Upper lobe of left lung (tissue), 6 donors: ENCODE data around the gene FOLR1. TPM values are rescaled to one million over a fixed set of nuclear protein-coding genes. Genes with fewer than 3 reads are reported as not detected.
A peak's percentile ranks its signal among the peaks of the same experiment; 100 is the strongest.
"Not testable (repeated sequence)": the region's sequence is repeated elsewhere in the genome, so short reads cannot be mapped to it uniquely, and the experiment has no call there.

Experiments used
- ATAC-seq, 2 donors: fragments of 200-7000 bp; cut with Tn5 transposase; one replicate each; pipeline ENCODE4 v1.9.1; 2022; ENCODE audit warnings: mild to moderate bottlenecking in 2 of 2, moderate library complexity in 2 of 2; ENCODE audit not compliant: low FRiP score in 2 of 2
- DNase-seq, 2 donors: peaks; one replicate each; pipeline ENCODE4 v3.0.0-alpha.2; 2019 to 2020
- H3K27ac ChIP-seq, 4 donors: fragments of 200-600 bp; sonication (generic); one replicate each; pipeline ENCODE4 v1.5.1; 2016 to 2019
- H3K27me3 ChIP-seq, 4 donors: fragments of 200-600 bp; sonication (generic); one replicate each; pipeline ENCODE4 v1.5.1; 2017 to 2019
- H3K36me3 ChIP-seq, 4 donors: fragments of 200-600 bp; sonication (generic); one replicate each; pipeline ENCODE4 v1.5.1; 2016 to 2019
- H3K4me1 ChIP-seq, 4 donors: fragments of 200-600 bp; sonication (generic); one replicate each; pipeline ENCODE4 v1.5.1; 2018 to 2019
- H3K4me3 ChIP-seq, 4 donors: fragments of 200-600 bp; sonication (generic); one replicate each; pipeline ENCODE4 v1.5.1; 2017 to 2019; ENCODE audit warnings: mild to moderate bottlenecking in 2 of 4, moderate library complexity in 1 of 4
- H3K9me3 ChIP-seq, 4 donors: fragments of 200-600 bp; sonication (generic); one replicate each; pipeline ENCODE4 v1.5.1; 2018 to 2019
- EP300 ChIP-seq, 4 donors: sonication (generic); formaldehyde crosslinking; IDR thresholded peaks; one replicate each; pipeline ENCODE4 v1.5.1; 2017; ENCODE audit warnings: antibody characterized with exemption in 4 of 4, control low read depth in 2 of 4
- POLR2A ChIP-seq, 4 donors: fragments of 450-650 bp; IDR thresholded peaks; one replicate each; pipeline ENCODE4 v1.5.1; 2016 to 2017; ENCODE audit warnings: antibody characterized with exemption in 4 of 4, mild to moderate bottlenecking in 2 of 4
- POLR2AphosphoS5 ChIP-seq, 2 donors: sonication (generic); formaldehyde crosslinking; IDR thresholded peaks; one replicate each; pipeline ENCODE4 v1.5.1; 2017; ENCODE audit warnings: antibody characterized with exemption in 2 of 2
- WGBS, 2 donors: methylation state at CpG; one replicate each; pipeline ENCODE4 v1.1.5; 2017 to 2018; 5-methylcytosine and 5-hydroxymethylcytosine counted together
- total RNA-seq, 6 donors: library from RNA; depleted of rRNA in 4 of 6; stranded (reverse); fragments of >200 nt in 4 of 6; gene quantifications; one replicate each; pipeline versions ENCODE4 v1.1.0 to v1.2.1, GENCODE V29; 2016 to 2021
- TF ChIP-seq, protein P1 (sequence below), 6 experiments: fragments of 450-650 bp in 4 of 6; fragments of 200-600 bp in 2 of 6; sonication (generic) in 2 of 6; IDR thresholded peaks; one replicate each; pipeline ENCODE4 v1.5.1; 2016 to 2019; ENCODE audit warnings: antibody characterized with exemption in 6 of 6
- donor health status: DM: no; HTN: no; CAD: no; lungs with moderate emphysema.
- donor health status: DM: no; HTN: yes; CAD: no; lungs with severe emphysema.

FOLR1 gene
- total RNA-seq: 100 to 1,000 TPM; 132 to 523 (median 171) TPM

DNA sequence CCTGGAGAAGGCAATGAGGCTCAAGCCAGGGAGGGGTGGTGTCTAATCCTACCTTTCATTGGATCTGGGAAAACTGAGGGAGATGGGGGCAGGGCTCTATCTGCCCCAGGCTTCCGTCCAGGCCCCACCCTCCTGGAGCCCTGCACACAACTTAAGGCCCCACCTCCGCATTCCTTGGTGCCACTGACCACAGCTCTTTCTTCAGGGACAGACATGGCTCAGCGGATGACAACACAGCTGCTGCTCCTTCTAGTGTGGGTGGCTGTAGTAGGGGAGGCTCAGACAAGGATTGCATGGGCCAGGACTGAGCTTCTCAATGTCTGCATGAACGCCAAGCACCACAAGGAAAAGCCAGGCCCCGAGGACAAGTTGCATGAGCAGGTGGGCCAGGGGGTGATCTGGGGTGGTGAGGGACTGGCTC is at the start of gene FOLR1:
FOLR1 (plus strand) TSS at position 180 of the 421 bp plus-strand sequence; CDS start at position 214, 34 bp downstream.
- Histone ChIP-seq H3K4me3 (peak within 1 kb of the TSS in 3 of 4 donors; percentile 14 to 34 (median 33)), H3K36me3 (no peaks in the 10 kb centered on the region), H3K27me3 (no peaks in the 10 kb centered on the region), H3K4me1 (peaks cover 0 to 25% (median 6%) of the 10 kb centered on the region in 4 donors), H3K27ac (peak within 1 kb of the TSS; percentile 42 to 75 (median 64)), H3K9me3 (no peaks in the 10 kb centered on the region)
- TF ChIP-seq, protein P1, sequence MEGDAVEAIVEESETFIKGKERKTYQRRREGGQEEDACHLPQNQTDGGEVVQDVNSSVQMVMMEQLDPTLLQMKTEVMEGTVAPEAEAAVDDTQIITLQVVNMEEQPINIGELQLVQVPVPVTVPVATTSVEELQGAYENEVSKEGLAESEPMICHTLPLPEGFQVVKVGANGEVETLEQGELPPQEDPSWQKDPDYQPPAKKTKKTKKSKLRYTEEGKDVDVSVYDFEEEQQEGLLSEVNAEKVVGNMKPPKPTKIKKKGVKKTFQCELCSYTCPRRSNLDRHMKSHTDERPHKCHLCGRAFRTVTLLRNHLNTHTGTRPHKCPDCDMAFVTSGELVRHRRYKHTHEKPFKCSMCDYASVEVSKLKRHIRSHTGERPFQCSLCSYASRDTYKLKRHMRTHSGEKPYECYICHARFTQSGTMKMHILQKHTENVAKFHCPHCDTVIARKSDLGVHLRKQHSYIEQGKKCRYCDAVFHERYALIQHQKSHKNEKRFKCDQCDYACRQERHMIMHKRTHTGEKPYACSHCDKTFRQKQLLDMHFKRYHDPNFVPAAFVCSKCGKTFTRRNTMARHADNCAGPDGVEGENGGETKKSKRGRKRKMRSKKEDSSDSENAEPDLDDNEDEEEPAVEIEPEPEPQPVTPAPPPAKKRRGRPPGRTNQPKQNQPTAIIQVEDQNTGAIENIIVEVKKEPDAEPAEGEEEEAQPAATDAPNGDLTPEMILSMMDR (IDR thresholded peaks at IDR 0.05): no peak
- TF ChIP-seq POLR2A (IDR thresholded peaks at IDR 0.05): peak in 2 of 4 donors; percentile 20 to 66
- TF ChIP-seq EP300 (IDR thresholded peaks at IDR 0.05): no peak
- peak in 1 of 2 donors; percentile 67 for TF ChIP-seq POLR2AphosphoS5 (IDR thresholded peaks at IDR 0.05)
- DNase-seq: peak in 1 of 2 donors; percentile 84
- 64 to 75% methylated on average over 4 to 5 of the region's 5 CpGs for WGBS, 2 donors
- peak; percentile 44 to 80 for ATAC-seq

DNA sequence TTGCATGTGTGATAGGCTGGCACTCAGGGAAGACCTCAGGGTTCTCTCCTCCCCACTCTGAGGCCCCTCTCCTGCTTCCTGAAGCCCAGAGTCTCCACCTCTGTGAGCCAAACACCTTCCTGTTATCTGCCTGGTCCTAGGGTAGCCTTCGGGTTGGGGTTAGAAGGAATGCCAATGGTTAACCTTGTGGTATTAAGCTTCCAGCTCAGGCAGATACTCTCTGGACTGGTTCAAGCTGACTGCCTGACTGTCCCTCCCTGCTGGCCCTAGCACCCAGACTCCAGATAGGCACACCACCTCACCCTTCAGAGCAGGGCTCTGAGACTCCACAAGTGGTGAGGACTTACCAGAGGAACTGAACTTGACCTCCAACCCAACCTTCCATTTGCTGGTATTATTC is 49.4 kb upstream of the FOLR1 start:
- not testable (repeated sequence) for H3K4me3 ChIP-seq, H3K36me3 ChIP-seq, H3K4me1 ChIP-seq, DNase-seq, ATAC-seq, H3K9me3 ChIP-seq, H3K27me3 ChIP-seq, H3K27ac ChIP-seq
- no CpG with 5 or more reads among the region's 1 CpG for WGBS, 2 donors

DNA sequence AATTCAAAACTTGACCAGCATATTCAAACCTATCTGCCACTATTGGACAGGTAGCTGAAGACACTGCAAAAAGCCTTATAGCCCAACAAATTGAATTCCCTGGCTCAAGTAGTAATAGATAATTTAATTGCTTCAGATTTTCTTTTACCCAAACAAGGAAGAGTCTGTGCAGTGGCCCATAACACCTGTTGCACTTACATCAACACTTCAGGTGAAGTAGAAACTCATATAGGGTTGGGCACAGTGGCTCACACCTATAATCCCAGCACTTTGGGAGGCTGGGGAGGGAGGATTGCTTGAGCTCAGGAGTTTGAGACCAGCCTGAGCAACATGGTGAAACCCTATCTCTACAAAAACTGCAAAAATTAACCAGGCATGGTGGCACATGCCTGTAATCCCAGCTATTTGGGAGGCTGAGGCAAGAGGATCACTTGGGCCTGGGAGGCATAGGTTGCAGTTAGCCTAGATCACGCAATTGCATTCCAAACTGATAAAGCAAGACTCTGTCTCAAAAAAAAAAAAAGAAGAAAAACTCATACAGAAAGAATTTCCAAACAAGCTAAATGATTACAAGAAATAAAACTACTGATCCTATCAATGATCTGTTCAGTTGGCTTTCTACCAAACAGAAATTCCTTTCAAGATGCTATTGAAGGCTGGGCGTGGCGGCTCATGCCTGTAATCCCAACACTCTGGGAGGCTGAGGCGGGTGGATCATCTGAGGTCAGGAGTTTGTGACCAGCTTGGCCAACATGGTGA is 47.0 kb upstream of the FOLR1 start:
- DNase-seq: no peak
- H3K36me3 ChIP-seq: no peaks in the 10 kb centered on the region
- no peak overlapping the region for H3K4me3 ChIP-seq
- H3K9me3 ChIP-seq: no peaks in the 10 kb centered on the region
- H3K27me3 ChIP-seq: no peaks in the 10 kb centered on the region
- ATAC-seq: peak in 1 of 2 donors; percentile 67
- 83 to 85% methylated on average over 4 of the region's 4 CpGs for WGBS, 2 donors
- no peak overlapping the region for H3K27ac ChIP-seq
- no peak for TF ChIP-seq EP300 (IDR thresholded peaks at IDR 0.05)
- TF ChIP-seq, protein P1 (IDR thresholded peaks at IDR 0.05): no peak
- no peak for TF ChIP-seq POLR2AphosphoS5 (IDR thresholded peaks at IDR 0.05)
- no peak for TF ChIP-seq POLR2A (IDR thresholded peaks at IDR 0.05)
- H3K4me1 ChIP-seq: no peaks in the 10 kb centered on the region

DNA sequence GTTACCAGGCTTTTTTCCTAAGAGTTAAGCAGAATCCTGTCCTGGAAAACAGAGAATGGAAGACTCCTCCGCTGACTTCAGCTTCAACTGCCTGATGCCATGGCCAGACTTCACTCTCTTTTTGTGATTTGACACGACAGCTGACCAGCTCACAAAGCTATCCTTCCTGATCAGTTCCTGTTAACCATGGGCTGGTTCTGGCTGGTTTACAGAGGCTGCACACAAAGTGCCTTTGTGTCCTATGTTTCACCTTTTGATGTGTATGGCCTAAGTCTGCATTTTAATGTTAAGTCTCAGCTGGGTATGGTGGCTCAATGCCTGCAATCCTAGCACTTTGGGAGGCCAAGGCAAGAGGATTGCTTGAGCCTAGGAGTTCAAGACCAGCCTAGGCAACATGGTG is 45.3 kb upstream of the FOLR1 start:
- Histone ChIP-seq H3K27me3 (no peaks in the 10 kb centered on the region), H3K4me3 (no peak overlapping the region), H3K27ac (no peak overlapping the region), H3K9me3 (no peaks in the 10 kb centered on the region), H3K36me3 (no peaks in the 10 kb centered on the region), H3K4me1 (no peaks in the 10 kb centered on the region)
- no peak for ATAC-seq
- DNase-seq: no peak
- TF ChIP-seq POLR2A (IDR thresholded peaks at IDR 0.05): no peak
- no peak for TF ChIP-seq EP300 (IDR thresholded peaks at IDR 0.05)
- TF ChIP-seq, protein P1 (IDR thresholded peaks at IDR 0.05): no peak
- TF ChIP-seq POLR2AphosphoS5 (IDR thresholded peaks at IDR 0.05): no peak
- 44 to 79% methylated on average over 2 of the region's 2 CpGs for WGBS, 2 donors

DNA sequence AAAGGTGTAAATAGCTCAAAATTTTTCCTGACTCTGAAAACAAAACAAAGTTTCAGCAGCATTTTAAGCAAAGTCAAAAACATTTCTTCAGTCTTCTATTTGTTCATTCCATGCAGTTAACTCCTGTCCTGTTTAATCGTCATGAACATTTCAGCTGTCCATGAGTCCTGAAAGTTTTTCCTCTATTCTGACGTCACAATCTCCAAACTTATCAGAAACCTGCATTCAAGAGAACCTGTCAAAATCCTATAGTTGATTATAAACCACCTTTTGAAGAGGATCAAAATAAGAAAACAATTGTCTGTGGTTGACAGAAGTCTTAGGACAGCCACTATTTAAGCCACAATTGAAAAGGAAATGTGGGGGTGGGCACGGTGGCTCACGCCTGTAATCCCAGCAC is 41.1 kb upstream of the FOLR1 start:
- DNase-seq (no peak), ATAC-seq (no peak)
- H3K4me3 ChIP-seq: no peak overlapping the region
- H3K27ac ChIP-seq: no peak overlapping the region
- H3K9me3 ChIP-seq: no peaks in the 10 kb centered on the region
- no peaks in the 10 kb centered on the region for H3K36me3 ChIP-seq
- 68 to 73% methylated on average over 4 of the region's 4 CpGs for WGBS, 2 donors
- no peaks in the 10 kb centered on the region for H3K27me3 ChIP-seq
- TF ChIP-seq POLR2AphosphoS5 (IDR thresholded peaks at IDR 0.05) (no peak), EP300 (IDR thresholded peaks at IDR 0.05) (no peak), POLR2A (IDR thresholded peaks at IDR 0.05) (no peak)
- TF ChIP-seq, protein P1 (IDR thresholded peaks at IDR 0.05): no peak
- no peaks in the 10 kb centered on the region for H3K4me1 ChIP-seq

DNA sequence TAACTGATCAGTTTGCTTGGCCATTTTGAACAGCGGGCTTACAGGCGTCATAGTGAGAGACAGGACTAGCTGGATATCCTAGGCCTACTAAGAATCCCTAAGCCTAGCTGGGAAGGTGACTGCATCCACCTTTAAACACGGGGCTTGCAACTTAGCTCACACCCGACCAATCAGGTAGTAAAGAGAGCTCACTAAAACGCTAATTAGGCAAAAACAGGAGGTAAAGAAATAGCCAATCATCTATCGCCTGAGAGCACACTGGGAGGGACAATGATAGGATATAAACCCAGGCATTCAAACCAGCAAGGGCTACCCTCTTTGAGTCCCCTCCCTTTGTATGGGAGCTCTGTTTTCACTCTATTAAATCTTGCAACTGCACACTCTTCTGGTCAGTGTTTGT is 38.1 kb upstream of the FOLR1 start:
- WGBS, 2 donors: 86 to 89% methylated on average over 6 of the region's 6 CpGs
- H3K9me3 ChIP-seq, H3K27me3 ChIP-seq, H3K36me3 ChIP-seq, ATAC-seq, DNase-seq, H3K27ac ChIP-seq, H3K4me3 ChIP-seq, H3K4me1 ChIP-seq: not testable (repeated sequence)
